Measurements from ENCODE around the gene PAX5. TPM values are rescaled to one million over a fixed set of nuclear protein-coding genes. Genes with fewer than 3 reads are reported as not detected.
A peak's percentile ranks its signal among the peaks of the same experiment; 100 is the strongest.

Gene PAX5
- polyA plus RNA-seq, 4 donors = under 0.01 to 1.1 (median 0.22) TPM; not detected in 1

- no peaks in the 10 kb centered on the region for H3K9me3 ChIP-seq (ENCODE audit: control insufficient read depth in 2 of 2, insufficient read depth in 1 of 2, low read depth in 1 of 2, low read length in 1 of 2)
- H3K4me3 ChIP-seq (ENCODE audit: low read depth in 1 of 3, low read length in 3 of 3) = no peak overlapping the region
- DNase-seq (no peak), FAIRE-seq (no peak)
- 81 to 83% (median 82%) methylated on average over 10 of the region's 10 CpGs for WGBS, 3 donors
- peaks cover 0 to 4% (median 0%) of the 10 kb centered on the region in 3 donors for H3K4me1 ChIP-seq (ENCODE audit: control insufficient read depth in 3 of 3, insufficient read depth in 2 of 3, low read depth in 1 of 3, low read length in 2 of 3)
- H3K27me3 ChIP-seq (ENCODE audit: control insufficient read depth in 3 of 3, insufficient read depth in 3 of 3, low read length in 3 of 3) = peaks cover 0 to 15% (median 8%) of the 10 kb centered on the region in 3 donors
- H3K36me3 ChIP-seq (ENCODE audit: control insufficient read depth in 3 of 3, insufficient read depth in 2 of 3, low read depth in 1 of 3, low read length in 3 of 3) = no peaks in the 10 kb centered on the region
- no peak overlapping the region for H3K27ac ChIP-seq (ENCODE audit: low read depth in 1 of 3, low read length in 2 of 3)
Observed at GRCh38 chr9:36813154-36813553, 220.9 kb downstream of the PAX5 start.

GRCh38 chr9:36812556-36812955 is 221.5 kb downstream of the PAX5 start:
- Histone ChIP-seq H3K4me3 (ENCODE audit: low read depth in 1 of 3, low read length in 3 of 3) (no peak overlapping the region), H3K9me3 (ENCODE audit: control insufficient read depth in 2 of 2, insufficient read depth in 1 of 2, low read depth in 1 of 2, low read length in 1 of 2) (no peaks in the 10 kb centered on the region), H3K27ac (ENCODE audit: low read depth in 1 of 3, low read length in 2 of 3) (no peak overlapping the region), H3K27me3 (ENCODE audit: control insufficient read depth in 3 of 3, insufficient read depth in 3 of 3, low read length in 3 of 3) (peaks cover 0 to 9% (median 8%) of the 10 kb centered on the region in 3 donors), H3K36me3 (ENCODE audit: control insufficient read depth in 3 of 3, insufficient read depth in 2 of 3, low read depth in 1 of 3, low read length in 3 of 3) (no peaks in the 10 kb centered on the region), H3K4me1 (ENCODE audit: control insufficient read depth in 3 of 3, insufficient read depth in 2 of 3, low read depth in 1 of 3, low read length in 2 of 3) (peaks cover 0 to 3% (median 0%) of the 10 kb centered on the region in 3 donors)
- DNase-seq (no peak), FAIRE-seq (no peak)

GRCh38 chr9:36808251-36808650 is 225.8 kb downstream of the PAX5 start:
- Histone ChIP-seq H3K4me1 (ENCODE audit: control insufficient read depth in 3 of 3, insufficient read depth in 2 of 3, low read depth in 1 of 3, low read length in 2 of 3) (no peaks in the 10 kb centered on the region), H3K27me3 (ENCODE audit: control insufficient read depth in 3 of 3, insufficient read depth in 3 of 3, low read length in 3 of 3) (peaks cover 0 to 10% (median 8%) of the 10 kb centered on the region in 3 donors), H3K36me3 (ENCODE audit: control insufficient read depth in 3 of 3, insufficient read depth in 2 of 3, low read depth in 1 of 3, low read length in 3 of 3) (no peaks in the 10 kb centered on the region), H3K27ac (ENCODE audit: low read depth in 1 of 3, low read length in 2 of 3) (no peak overlapping the region), H3K9me3 (ENCODE audit: control insufficient read depth in 2 of 2, insufficient read depth in 1 of 2, low read depth in 1 of 2, low read length in 1 of 2) (no peaks in the 10 kb centered on the region), H3K4me3 (ENCODE audit: low read depth in 1 of 3, low read length in 3 of 3) (no peak overlapping the region)
- no peak for DNase-seq
- FAIRE-seq = no peak
- 54 to 61% (median 59%) methylated on average over 4 of the region's 4 CpGs for WGBS, 3 donors

GRCh38 chr9:36803961-36804360 is 230.1 kb downstream of the PAX5 start:
- 52 to 78% (median 65%) methylated on average over 11 of the region's 11 CpGs for WGBS, 3 donors
- Histone ChIP-seq H3K4me3 (ENCODE audit: low read depth in 1 of 3, low read length in 3 of 3) (no peak overlapping the region), H3K27me3 (ENCODE audit: control insufficient read depth in 3 of 3, insufficient read depth in 3 of 3, low read length in 3 of 3) (peaks cover 0 to 12% (median 3%) of the 10 kb centered on the region in 3 donors), H3K4me1 (ENCODE audit: control insufficient read depth in 3 of 3, insufficient read depth in 2 of 3, low read depth in 1 of 3, low read length in 2 of 3) (no peaks in the 10 kb centered on the region), H3K9me3 (ENCODE audit: control insufficient read depth in 2 of 2, insufficient read depth in 1 of 2, low read depth in 1 of 2, low read length in 1 of 2) (no peaks in the 10 kb centered on the region), H3K27ac (ENCODE audit: low read depth in 1 of 3, low read length in 2 of 3) (no peak overlapping the region), H3K36me3 (ENCODE audit: control insufficient read depth in 3 of 3, insufficient read depth in 2 of 3, low read depth in 1 of 3, low read length in 3 of 3) (no peaks in the 10 kb centered on the region)
- DNase-seq = no peak
- FAIRE-seq = no peak

GRCh38 chr9:36802201-36802920 is 231.7 kb downstream of the PAX5 start:
- peaks cover 0 to 12% (median 3%) of the 10 kb centered on the region in 3 donors for H3K27me3 ChIP-seq (ENCODE audit: control insufficient read depth in 3 of 3, insufficient read depth in 3 of 3, low read length in 3 of 3)
- H3K27ac ChIP-seq (ENCODE audit: low read depth in 1 of 3, low read length in 2 of 3) = no peak overlapping the region
- 54 to 55% (median 54%) methylated on average over 15 of the region's 15 CpGs for WGBS, 3 donors
- no peak overlapping the region for H3K4me3 ChIP-seq (ENCODE audit: low read depth in 1 of 3, low read length in 3 of 3)
- no peaks in the 10 kb centered on the region for H3K4me1 ChIP-seq (ENCODE audit: control insufficient read depth in 3 of 3, insufficient read depth in 2 of 3, low read depth in 1 of 3, low read length in 2 of 3)
- FAIRE-seq (no peak), DNase-seq (no peak)
- H3K36me3 ChIP-seq (ENCODE audit: control insufficient read depth in 3 of 3, insufficient read depth in 2 of 3, low read depth in 1 of 3, low read length in 3 of 3) = no peaks in the 10 kb centered on the region
- no peaks in the 10 kb centered on the region for H3K9me3 ChIP-seq (ENCODE audit: control insufficient read depth in 2 of 2, insufficient read depth in 1 of 2, low read depth in 1 of 2, low read length in 1 of 2)

GRCh38 chr9:36800455-36800854 is 233.6 kb downstream of the PAX5 start:
- Histone ChIP-seq H3K27ac (ENCODE audit: low read depth in 1 of 3, low read length in 2 of 3) (no peak overlapping the region), H3K4me1 (ENCODE audit: control insufficient read depth in 3 of 3, insufficient read depth in 2 of 3, low read depth in 1 of 3, low read length in 2 of 3) (no peaks in the 10 kb centered on the region), H3K9me3 (ENCODE audit: control insufficient read depth in 2 of 2, insufficient read depth in 1 of 2, low read depth in 1 of 2, low read length in 1 of 2) (no peaks in the 10 kb centered on the region), H3K36me3 (ENCODE audit: control insufficient read depth in 3 of 3, insufficient read depth in 2 of 3, low read depth in 1 of 3, low read length in 3 of 3) (no peaks in the 10 kb centered on the region), H3K4me3 (ENCODE audit: low read depth in 1 of 3, low read length in 3 of 3) (no peak overlapping the region), H3K27me3 (ENCODE audit: control insufficient read depth in 3 of 3, insufficient read depth in 3 of 3, low read length in 3 of 3) (peaks cover 0 to 12% (median 3%) of the 10 kb centered on the region in 3 donors)
- FAIRE-seq = no peak
- DNase-seq = no peak
- 60 to 75% (median 64%) methylated on average over 3 of the region's 3 CpGs for WGBS, 3 donors

- FAIRE-seq (no peak), DNase-seq (peak in 1 of 2 donors; percentile 10)
- no peak overlapping the region for H3K4me3 ChIP-seq (ENCODE audit: low read depth in 1 of 3, low read length in 3 of 3)
- H3K27ac ChIP-seq (ENCODE audit: low read depth in 1 of 3, low read length in 2 of 3) = no peak overlapping the region
- WGBS, 3 donors = 61 to 75% (median 67%) methylated on average over 6 of the region's 6 CpGs
- H3K27me3 ChIP-seq (ENCODE audit: control insufficient read depth in 3 of 3, insufficient read depth in 3 of 3, low read length in 3 of 3) = peaks cover 0 to 8% (median 0%) of the 10 kb centered on the region in 3 donors
- H3K36me3 ChIP-seq (ENCODE audit: control insufficient read depth in 3 of 3, insufficient read depth in 2 of 3, low read depth in 1 of 3, low read length in 3 of 3) = no peaks in the 10 kb centered on the region
- no peaks in the 10 kb centered on the region for H3K4me1 ChIP-seq (ENCODE audit: control insufficient read depth in 3 of 3, insufficient read depth in 2 of 3, low read depth in 1 of 3, low read length in 2 of 3)
- H3K9me3 ChIP-seq (ENCODE audit: control insufficient read depth in 2 of 2, insufficient read depth in 1 of 2, low read depth in 1 of 2, low read length in 1 of 2) = peaks cover 0 to 5% of the 10 kb centered on the region in 2 donors
Observed at GRCh38 chr9:36798350-36799065, 235.6 kb downstream of the PAX5 start.

GRCh38 chr9:36797471-36798220 is 236.4 kb downstream of the PAX5 start:
- Histone ChIP-seq H3K4me3 (ENCODE audit: low read depth in 1 of 3, low read length in 3 of 3) (no peak overlapping the region), H3K4me1 (ENCODE audit: control insufficient read depth in 3 of 3, insufficient read depth in 2 of 3, low read depth in 1 of 3, low read length in 2 of 3) (no peaks in the 10 kb centered on the region), H3K36me3 (ENCODE audit: control insufficient read depth in 3 of 3, insufficient read depth in 2 of 3, low read depth in 1 of 3, low read length in 3 of 3) (no peaks in the 10 kb centered on the region), H3K27ac (ENCODE audit: low read depth in 1 of 3, low read length in 2 of 3) (no peak overlapping the region), H3K27me3 (ENCODE audit: control insufficient read depth in 3 of 3, insufficient read depth in 3 of 3, low read length in 3 of 3) (peaks cover 0 to 8% (median 0%) of the 10 kb centered on the region in 3 donors), H3K9me3 (ENCODE audit: control insufficient read depth in 2 of 2, insufficient read depth in 1 of 2, low read depth in 1 of 2, low read length in 1 of 2) (peaks cover 2 to 11% of the 10 kb centered on the region in 2 donors)
- DNase-seq (no peak), FAIRE-seq (no peak)
- WGBS, 3 donors = 83 to 92% (median 84%) methylated on average over 17 of the region's 17 CpGs
